T follicular helper cell (primary cell): ENCODE data around the gene GORASP1.

Experiments
- DNase-seq: peaks from one replicate; pipeline ENCODE4 v3.0.0-alpha.2; 2020; ENCODE audit warnings: low read depth

Gene GORASP1

DNA sequence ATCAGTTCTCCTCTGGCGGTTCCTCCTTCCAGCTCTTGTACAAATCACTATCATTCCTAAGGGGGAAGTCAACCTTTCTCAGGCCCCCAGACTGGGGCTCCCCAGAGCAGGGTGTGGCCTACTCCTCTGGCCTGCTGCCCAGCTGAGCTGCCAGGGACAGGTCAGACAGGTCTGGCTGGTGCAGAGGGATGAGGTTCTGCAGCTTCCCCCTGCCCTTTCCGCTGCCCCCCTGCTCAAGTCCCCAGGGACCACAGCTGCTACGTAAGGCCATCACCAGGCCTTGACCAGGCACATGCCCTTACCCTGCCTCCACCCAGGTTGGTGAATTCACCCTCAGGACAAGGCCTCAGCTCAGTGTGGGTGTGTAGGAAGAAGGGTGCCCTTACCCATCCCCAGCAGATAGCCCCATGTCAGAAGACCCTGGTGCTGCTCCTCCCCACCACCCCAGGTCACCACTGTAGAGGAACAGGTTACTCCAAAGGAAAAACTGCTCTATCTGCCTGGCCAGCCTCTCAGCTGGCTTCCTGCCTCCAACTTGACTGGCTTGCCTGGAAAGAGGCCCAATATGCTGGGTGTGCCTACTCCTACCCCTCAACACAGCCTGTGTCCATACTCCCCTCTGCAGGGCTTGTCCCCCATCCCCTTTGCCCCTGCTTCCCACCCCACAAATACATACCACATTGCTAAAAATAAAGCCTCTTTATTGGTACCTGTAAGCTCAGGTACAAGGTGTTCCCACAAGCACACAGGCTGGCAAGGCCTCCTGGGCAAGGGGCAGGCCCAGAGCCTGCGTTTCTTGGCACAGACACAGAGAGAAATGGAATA, 34.0 kb upstream of the GORASP1 start:
- no peak for DNase-seq

DNA sequence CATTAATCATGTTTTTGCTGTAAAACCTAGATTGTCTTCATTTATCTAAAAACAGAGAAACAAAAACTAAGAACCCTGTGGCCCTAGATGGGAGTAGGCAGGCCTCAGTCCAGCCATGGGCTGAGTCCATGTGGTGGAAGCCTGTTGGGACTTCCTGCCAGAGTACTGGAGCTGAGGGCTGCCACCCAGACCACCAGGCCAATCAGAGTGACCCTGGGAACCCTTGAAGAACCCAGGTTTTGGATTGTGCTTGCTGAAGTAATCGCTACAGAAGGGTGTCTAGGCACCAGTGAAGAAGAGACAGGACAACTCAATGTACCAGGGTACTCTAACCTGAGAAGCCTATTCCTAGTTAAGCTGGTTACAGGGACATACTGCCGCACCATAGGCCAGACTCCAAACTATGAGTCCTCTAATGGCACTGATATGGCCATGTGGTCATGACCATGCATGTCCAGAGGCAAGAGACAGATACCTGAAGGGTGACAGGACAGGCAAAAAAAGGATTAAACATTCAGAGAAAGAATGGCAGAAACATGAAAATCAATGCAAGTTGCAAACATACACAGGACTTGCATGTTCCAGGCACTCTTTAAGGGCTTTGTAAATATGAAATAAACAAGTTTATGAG, 33.0 kb upstream of the GORASP1 start:
- no peak for DNase-seq

GRCh38 chr3:39139442-39139841, 32.0 kb upstream of the GORASP1 start:
- DNase-seq, result no peak

DNA sequence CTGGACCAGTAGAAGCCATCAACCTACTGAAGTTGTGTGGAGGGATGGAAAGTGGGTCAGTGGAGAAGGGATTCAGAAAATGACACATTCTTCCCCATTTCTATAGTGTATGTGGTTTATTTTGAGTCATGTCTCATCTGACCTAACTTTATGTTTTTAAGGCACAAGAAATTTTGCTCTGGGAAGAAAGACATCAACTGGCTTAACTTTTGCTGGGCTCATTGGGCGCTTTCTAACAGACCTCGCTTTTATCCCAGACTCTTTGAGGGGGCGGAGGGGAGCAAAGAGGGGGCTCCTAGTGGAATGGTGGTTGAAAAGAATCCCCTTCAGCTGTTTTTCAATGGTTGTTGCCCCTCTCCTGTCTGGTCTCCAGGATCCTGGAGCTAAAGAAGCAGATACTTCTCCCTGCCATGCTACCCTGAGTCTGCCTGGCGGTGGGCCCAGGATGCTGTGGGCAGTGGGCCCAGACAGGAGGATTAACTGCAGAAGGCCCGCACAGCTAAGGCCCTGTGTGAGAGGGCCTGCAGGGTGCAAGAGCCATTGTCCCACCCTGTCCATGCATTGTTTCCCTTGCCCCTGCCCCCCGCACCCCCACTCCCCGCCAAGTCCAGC, 31.5 kb upstream of the GORASP1 start:
- DNase-seq, result no peak

DNA sequence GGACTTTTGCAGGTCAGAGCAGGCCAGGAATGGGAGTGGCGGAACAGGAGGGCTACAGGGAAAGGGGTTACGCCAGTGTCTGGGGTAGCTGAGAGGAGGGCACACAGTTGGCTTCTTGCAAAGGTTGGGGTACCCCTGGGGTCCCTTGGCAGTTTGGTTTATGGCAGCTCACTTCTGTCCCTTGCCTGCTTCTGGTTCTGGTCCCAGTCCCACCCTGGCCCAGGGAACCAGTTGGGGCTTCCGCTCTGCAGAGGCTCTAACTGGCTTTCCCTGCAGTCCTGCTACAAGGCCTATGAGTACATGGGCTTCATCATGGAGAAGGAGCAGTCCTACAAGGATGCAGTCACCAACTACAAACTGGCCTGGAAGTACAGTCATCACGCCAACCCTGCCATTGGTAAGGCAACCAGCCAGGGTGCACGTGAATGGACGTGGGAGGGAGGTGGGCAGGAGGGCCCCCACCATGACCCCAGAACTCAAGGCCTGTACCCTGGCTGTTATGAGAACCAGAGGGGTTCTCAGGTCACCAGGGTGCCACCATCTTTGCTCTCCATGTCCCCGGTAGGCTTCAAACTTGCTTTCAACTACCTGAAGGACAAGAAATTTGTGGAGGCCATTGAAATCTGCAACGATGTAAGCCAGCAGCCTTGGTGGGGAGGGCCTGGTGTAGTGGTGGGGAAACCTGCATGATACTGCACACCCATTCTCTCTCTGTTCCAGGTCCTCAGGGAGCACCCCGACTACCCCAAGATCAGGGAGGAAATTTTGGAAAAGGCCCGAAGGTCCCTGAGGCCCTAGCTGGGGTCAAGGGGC, 30.8 kb upstream of the GORASP1 start:
- DNase-seq, result no peak

- no peak for DNase-seq
Observed at GRCh38 chr3:39137435-39137936, 30.1 kb upstream of the GORASP1 start.

- DNase-seq, result no peak
Observed at GRCh38 chr3:39136533-39137434, 29.4 kb upstream of the GORASP1 start.

GRCh38 chr3:39135170-39135805, 27.9 kb upstream of the GORASP1 start:
- no peak for DNase-seq

DNA sequence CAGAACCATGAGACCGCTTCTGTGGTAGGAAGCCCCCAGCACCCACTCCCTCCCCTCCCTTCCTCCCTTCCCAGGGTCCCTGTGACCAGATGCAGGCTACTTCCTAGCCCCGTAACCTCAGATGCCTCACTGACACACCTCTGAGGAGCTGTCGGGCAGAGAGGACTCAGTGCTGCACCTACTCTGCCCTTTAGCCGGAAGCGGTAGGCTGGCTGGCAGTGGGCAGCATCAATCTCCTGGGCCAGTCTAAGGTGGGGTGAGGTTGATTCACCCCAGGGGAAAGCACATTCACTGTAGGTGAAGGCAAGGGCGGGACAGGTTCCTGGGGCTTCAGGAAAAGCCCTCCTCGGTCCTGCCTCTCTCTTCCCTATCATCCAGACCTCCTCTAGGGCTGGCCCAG, 26.9 kb upstream of the GORASP1 start:
- no peak for DNase-seq

DNA sequence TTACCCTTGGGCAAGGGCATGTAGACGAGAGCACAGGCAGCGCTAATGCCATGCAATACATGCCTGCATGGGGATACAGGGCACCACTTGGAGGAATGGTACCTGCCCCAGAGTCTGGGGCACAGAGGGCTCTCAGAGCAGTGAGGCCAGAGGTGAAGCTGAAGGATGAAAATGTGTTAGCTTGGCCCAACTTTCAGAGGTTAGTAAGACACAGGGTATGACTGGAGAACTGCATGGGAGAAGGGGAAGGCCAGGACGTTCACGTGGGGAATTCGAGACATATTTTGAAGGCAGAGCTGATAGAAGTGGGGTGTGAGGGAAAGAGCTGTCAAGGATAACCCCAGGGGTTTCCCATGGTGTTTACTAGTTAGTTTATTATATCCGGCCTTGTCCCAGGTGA, 26.4 kb upstream of the GORASP1 start:
- no peak for DNase-seq

DNA sequence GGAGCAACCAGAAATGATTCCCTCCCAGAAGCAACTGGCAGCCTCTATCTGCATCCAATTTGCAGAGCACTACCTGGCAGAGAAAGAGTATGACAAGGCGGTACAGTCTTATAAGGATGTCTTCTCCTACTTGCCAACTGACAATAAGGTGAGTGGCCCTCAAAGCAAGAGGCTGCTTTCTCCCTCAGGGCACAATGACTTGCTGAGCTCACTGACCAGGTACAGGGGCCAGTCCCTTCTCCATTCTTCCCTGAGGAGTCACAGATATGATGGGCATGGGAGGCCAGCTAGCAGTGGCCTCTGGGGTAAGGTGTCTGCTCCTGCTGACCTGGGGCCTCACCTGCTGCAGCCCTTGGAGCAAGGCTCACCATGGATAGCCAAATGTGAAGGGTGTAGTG, 25.7 kb upstream of the GORASP1 start:
- no peak for DNase-seq

- DNase-seq, result no peak
Observed at GRCh38 chr3:39132096-39133092, 25.0 kb upstream of the GORASP1 start.

GRCh38 chr3:39130693-39131265, 23.4 kb upstream of the GORASP1 start:
- no peak for DNase-seq

- DNase-seq, result no peak
Observed at GRCh38 chr3:39130026-39130425, 22.6 kb upstream of the GORASP1 start.

- no peak for DNase-seq
Observed at GRCh38 chr3:39128951-39129350, 21.5 kb upstream of the GORASP1 start.

DNA sequence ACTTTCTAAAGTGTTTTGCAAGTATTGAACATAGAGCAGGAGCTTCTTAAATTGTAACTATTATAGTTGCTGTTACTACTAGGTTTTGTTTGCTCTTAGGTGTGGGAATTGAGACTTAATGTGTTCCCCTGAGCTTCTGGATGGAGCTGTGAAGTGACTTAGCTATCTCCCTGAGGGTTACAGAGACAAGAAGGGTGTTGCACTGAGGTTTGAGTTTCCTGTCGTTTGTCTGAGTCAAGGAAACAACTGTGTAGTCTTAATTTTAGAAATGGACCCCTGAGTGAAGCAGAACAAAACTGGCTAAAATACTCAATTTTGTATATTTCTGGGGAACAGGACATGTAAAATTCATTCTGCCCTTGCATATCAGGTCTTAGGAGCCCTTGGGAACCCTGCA, 20.5 kb upstream of the GORASP1 start:
- DNase-seq, result no peak

- DNase-seq, result no peak
Observed at GRCh38 chr3:39127269-39127907, 20.0 kb upstream of the GORASP1 start.

DNA sequence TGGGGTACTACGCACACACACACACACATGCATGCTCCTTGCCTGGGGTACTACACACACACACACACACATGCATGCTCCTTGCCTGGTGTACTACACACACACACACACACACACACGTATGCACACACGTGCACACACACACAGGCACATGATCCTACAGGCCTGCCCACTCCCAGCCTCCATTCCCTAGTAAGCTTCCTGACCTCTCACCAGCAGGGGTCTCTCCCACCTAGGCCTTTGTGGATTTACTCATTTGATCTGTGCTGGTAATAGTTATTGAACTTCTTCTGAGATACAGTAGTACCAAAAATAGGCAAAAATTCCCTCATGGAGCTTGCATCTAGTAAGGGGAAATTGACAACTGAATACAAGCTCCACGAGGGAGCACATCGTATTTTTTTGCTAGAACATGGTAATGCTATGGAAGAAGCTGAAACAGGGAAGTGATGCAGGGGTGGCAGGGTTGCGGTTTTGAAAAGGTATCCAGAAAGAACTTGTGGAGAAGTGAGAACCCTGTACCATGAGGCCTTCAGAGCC, 19.2 kb upstream of the GORASP1 start:
- DNase-seq, result no peak
